GM10847 (cell line): ENCODE results near the gene MYH10.

Experiments
- POLR2A ChIP-seq: IDR thresholded peaks from 2 replicates; pipeline ENCODE4 v1.6.1; 2011; ENCODE audit not compliant: insufficient read length; ENCODE audit errors: extremely low read depth

Gene MYH10

DNA sequence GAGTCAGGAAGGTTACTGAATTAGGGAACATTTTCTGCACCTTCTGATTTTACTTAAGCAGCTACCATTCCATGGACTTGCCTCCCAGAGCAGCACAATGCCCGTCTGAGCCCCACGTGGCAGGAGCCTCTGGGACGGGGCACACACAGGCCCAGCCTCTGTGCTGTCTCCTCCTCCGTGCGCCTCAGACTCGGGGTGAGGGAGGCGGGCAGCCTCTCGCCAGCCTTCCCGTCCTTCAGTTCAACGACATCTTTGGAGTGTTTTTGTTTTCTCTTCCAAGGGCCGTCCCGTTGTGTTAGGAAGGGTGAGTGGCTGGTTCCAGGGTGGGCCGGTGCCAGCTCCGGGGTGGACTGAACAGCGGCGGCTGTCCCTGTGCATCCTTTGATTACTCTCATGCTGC, 163.0 kb downstream of the MYH10 start:
- no peak for TF ChIP-seq POLR2A

DNA sequence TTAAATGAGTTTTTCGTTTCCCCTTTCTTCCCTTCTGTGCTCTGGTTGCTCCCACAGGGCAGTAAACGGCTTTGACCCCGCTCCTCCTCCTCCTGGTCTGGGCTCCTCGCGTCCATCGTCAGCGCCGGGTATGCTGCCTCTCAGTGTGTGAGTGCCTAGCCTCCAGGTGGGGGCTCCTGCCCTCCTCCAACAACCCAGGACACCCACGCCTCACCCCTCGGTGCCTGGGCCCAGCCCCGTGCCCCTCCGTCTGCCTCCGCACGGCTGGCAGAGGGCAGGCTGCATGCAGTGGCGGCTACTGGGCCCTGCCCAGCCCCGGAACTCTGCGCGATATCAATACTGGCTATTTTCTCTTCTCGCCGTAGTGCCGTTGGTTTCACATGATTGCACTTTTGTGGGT, 163.7 kb downstream of the MYH10 start:
- no peak for TF ChIP-seq POLR2A

DNA sequence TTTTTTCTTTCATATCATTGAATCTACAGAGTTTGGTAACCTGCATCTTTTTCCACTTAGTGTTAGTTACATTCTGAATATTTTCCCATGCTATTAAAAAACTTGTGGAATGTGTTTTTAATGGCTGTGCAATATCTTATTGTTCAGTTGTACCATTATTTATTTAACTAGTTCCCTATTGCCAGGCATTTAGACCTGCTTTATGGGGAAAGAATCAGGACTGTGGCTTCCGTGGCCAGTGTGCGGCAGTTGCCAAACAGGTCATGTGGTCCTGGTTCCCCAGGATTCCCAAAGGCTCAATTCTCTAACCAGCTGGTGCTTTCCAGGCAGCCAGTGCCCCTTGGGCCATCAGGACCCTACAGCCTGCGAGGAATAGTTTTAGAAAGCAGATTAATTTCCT, 164.1 kb downstream of the MYH10 start:
- TF ChIP-seq POLR2A = no peak

DNA sequence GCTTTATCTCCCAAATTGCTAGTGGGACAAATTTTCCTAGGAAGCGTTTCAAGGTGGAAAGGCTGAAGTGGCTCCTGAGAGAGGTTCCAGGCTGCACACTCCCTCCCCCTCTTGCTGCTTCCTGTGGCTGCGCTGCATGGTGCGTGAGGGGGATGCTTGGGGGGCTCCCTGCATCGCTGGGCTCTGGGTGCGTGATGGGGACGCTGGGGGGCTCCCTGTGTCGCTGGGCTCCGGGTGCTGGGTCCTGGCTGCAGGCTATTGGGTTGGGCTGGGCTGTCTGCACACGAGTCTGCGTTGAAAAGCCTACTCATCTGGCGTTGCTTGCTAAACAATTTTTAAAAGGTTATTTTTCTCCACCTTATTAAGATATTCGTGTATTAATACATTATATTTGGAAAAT, 164.8 kb downstream of the MYH10 start:
- no peak for TF ChIP-seq POLR2A

DNA sequence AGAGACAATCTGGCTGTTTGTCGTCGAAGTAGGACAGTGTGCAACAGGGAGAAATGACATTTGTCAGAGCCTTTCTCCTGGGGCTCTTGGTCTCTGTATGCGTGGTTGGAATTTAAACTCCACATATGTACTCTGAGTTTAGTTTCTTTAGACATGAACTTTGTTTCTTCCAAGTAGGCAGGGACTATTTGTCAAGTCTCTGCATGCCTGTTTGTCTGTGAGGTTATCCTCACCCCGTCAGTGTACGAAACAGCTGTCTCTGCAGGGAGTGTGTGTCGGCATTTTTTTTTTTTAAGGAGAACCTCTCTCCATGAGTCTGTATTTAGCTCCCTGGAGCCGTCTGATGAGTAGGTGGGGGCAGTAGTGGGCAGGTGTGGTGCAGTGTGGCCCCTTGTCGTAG, 165.2 kb downstream of the MYH10 start:
- no peak for TF ChIP-seq POLR2A

DNA sequence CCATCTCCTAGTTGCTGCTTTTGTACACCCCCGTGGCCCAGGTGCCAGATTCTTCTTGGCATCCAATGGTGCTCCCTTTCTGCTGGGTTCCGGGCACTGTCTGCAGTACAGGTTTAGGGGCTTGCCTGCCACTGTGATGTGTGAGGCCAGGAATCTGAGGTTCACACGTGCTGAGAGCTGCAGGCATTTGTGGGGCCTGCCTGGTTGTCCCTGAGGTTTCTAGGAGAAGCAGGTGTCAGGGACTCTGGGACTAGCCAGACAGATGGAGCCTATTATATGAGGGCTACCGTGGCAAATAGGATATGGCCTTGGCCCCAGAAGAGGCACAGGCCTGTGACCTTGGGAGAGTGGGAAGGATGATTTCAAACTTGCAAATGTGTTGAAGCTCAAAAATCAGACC, 165.6 kb downstream of the MYH10 start:
- no peak for TF ChIP-seq POLR2A

DNA sequence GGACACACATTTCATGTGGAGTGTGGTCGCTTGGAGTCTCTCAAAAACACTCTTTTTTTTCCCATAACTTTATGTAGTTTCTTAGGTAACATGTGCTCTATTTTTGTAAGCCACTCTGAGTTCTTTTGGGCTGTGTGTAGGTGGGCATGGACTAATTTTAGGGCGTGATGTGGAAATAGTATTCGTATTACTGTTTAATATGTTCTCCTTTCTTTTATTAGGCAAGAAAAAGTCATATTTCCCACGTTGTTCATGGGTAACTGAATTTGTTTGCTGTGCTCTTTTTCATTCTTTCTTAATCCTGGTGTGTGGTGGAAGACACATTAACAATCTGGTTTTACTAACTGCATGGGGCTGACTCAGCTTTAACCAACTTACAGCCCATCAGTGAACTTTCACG, 167.4 kb downstream of the MYH10 start:
- TF ChIP-seq POLR2A = no peak

DNA sequence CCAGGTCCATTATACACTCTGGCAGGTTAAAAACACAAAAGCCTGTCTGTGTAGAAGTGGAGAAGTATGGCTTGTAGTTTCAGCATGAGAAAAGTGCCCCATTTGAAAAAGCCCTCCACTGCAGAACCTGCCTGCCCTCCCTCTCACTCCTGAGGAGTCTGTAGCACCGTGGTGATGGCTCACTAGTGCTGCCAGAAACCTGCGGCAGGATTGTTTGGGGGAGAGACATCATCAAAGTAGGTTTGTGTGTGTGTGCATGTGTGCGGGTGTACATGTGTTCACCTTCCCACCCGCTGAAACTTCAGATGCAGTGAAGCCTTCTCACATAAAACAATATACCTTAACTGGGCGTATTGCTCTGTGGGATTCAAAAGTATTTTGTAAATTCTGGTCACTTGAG, 168.0 kb downstream of the MYH10 start:
- TF ChIP-seq POLR2A = no peak

DNA sequence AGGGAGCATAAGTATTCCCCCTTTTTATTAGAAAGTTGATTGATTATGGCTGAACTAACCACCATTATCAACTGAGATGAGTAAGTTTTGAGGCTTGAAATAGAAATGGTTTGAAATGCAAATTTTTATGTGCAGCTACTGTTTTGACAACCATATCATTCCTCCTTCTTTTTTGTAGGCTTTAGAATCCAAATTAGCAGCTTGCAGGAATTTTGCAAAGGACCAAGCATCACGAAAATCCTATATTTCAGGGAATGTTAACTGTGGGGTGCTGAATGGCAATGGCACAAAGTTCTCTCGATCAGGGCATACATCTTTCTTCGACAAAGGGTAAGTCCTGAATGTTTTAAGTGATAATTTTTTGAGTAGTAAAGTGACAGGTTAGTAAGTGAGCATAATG, 170.7 kb downstream of the MYH10 start:
- TF ChIP-seq POLR2A = no peak

DNA sequence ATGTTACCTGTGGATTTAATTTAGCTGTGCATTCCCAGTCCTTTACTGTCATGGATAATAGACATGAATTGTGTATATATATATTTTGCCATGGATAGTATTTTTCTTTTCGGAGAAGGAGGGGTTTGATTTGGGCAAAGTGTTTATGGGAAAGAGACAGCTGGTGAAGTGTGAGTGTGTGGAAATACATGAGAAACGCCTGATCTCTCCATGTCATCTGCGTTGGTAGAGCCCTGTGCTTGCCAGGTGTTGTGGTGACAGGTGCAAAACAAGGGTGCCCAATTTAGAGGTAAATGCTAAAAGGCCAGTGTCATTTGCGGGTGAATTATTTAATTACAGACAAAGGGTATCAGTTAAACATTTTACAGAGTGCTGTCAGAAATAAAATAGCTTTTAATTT, 171.4 kb downstream of the MYH10 start:
- TF ChIP-seq POLR2A = no peak

DNA sequence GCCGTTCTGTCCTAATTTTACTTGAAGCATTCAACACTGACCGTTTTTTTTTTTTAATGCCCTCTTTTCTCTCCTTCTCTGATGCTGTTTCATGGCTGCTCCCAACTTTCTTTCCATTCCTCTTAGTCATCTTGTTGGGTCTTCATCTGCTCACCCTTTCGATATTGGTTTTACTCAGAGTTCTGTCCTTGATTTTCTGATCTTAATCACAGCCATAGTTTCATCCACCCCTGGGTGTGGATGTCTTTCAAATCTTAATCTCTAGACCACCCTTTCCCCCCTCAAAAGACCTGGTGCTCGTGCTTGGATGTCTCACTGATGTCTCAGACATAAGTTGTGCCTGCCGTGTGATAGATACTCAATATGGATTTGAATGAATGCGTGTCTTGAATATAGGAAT, 172.4 kb downstream of the MYH10 start:
- no peak for TF ChIP-seq POLR2A

DNA sequence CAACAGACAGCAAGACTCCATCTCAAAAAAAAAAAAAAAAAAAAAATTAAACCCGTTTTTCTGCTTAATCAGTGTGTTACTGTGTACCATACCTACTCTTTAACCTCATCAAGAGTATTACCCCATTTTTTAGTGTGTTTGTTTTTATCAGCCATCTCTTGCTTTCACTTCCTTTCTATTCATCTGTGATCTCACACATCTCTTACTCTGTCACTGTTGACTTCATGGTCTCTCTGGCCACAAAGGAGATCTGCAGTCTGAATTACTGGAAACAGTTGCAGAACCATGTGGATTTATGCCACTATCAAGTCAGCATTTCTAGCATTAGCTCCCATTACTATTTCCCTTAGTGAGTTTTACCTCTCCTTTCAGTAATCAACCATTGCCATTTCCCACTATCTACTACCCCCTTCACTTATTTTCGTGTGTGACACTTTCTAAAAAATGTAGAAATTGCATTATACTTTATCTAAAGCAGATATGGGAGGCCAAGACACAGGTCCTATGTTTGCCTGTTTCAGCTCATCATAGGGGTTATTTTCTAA, 174.8 kb downstream of the MYH10 start:
- TF ChIP-seq POLR2A = no peak

DNA sequence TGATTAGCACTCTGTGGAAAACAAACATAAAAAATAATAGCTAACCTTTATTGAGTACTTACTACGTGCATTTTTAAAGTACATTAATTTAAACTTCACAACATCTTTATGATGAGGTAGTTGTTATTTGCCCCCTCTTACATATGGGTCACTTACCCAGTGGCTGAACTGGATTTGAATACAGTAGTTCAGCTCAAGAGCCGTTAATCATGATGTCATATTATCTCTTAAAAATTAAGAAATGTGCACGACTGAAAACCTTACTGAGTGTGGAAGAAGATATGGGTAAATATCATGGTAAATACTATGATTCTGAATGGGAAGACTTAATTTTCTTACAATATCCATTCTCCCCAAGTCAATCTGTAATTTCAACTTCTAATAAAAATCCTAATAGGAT, 177.2 kb downstream of the MYH10 start:
- no peak for TF ChIP-seq POLR2A

DNA sequence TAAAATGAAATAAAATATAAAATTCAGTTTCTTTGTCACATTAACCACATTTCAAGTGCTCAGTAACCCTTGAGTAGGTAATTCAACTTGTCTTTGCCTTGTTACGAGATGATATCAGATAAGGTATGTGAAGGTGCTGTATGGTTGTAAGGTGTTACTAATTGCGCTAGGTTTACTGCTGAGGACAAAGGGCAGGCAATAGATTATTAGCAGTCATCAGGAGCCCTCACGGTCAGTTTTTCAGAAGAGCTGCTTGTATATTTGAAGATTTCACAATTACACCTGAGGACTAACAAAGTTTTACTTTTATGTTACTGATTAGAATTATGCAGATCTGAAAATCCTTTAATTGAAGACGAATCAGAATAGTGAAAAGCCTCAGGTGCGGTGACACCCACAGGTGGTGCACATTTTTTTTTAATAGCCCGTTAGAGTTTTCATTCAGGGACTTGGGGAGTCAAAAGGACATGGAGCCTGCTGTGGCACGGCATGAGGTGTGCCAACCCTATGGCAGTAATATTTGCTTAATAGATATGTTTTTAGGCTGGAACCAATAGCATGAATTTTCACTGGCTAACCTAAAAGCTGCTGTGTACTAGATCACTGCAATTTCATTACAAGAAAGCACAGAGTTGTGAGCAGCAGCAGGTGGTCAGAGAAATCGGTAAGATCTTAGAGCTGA, 178.5 kb downstream of the MYH10 start:
- no peak for TF ChIP-seq POLR2A

DNA sequence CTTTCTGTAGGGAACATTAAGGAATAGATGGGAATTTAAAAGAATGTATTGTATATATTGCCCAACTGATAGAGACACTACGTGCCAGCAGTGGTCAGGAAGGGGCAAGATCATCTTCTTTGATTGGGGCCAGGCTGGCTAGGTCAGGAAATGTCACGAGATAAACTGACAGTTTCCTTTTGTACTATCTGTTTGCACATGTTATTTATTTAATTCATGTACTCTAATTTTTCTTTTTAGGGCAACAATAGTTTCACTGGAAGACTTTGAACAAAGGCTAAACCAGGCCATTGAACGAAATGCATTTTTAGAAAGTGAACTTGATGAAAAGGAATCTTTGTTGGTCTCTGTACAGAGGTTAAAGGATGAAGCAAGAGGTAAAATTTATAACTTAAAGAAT, 182.2 kb downstream of the MYH10 start:
- TF ChIP-seq POLR2A = no peak

DNA sequence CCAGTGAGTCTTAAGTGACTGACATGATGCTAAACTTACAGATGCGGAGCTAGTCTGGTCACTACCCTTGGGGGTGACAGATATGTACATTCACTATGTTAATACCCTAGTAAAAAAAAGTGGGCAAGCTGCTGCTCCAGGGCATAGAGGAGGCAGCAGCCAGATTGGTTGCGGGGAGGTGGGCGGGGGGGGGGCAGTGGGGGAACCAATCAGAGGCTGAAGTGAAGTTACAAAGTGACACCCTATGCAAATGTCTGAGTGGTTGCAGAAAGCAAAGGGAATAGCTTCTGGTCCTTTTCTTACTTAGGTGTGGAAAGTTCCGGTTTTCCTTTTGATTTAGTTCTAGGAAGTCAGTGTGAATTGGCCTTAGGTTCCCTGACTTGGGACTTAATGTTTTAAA, 182.7 kb downstream of the MYH10 start:
- TF ChIP-seq POLR2A = no peak

DNA sequence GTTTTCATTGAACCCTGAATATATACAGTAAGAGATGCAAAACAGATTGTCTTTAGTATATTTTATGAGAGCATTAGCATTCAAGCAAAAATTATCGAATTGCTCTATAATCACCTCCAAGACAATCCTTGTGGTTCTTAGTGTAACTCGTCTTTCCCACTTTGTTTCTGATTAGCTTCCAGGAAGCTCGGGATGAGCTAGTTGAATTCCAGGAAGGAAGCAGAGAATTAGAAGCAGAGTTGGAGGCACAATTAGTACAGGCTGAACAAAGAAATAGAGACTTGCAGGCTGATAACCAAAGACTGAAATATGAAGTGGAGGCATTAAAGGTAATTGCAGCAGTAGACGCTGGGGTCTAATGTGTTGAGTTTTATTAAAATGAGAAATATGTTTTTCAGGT, 185.0 kb downstream of the MYH10 start:
- no peak for TF ChIP-seq POLR2A
